NCI-H748 treated with DMSO at 0.1 percent for 48 hours (cell line): ENCODE results near the gene COL23A1.

ENCODE experiments used
- DNase-seq: peaks from one replicate; lab custom pipeline; 2025; lab: John Stamatoyannopoulos, UW

COL23A1 gene

DNA sequence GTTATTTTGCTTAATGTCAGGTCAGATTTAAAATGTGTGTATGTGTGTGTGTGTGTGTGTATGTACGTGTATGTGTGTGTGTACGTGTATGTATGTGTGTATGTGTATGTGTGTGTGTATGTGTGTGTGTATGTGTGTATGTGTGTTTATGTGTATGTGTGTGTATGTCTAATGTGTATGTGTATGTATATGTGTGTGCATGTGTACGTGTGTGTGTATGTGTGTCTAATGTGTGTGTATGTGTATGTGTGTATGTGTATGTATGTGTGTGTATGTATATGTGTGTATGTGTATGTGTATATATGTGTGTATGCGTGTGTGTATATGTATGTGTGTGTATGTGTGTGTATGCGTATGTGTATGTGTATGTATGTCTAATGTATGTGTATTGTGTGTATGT is 232.5 kb downstream of the COL23A1 start:
- DNase-seq = no peak

GRCh38 chr5:178357121-178357521 is 233.1 kb downstream of the COL23A1 start:
- no peak for DNase-seq

DNA sequence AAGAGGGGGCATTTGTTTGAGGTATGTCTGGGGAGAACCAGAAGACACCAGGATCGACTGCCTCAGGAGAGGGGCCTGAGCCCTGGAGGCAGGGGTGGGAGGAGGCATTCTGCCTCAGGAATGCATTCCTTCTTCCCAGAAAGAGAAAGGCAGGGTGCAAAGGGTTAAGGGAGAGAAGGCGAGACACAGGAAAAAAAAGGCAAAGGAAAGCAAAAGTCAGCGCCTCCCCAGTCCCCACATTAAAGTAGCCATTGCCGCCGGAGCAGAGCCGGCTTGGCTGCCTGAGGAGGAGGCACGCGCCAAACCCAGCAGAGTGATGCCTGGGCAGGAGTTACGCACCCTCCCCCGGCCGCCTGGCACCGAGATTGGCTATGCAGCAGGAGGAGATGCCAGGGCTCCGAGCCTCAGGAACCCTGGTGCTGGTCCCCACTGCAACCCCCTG is 233.7 kb downstream of the COL23A1 start:
- no peak for DNase-seq

GRCh38 chr5:178355671-178356070 is 234.5 kb downstream of the COL23A1 start:
- DNase-seq = no peak

DNA sequence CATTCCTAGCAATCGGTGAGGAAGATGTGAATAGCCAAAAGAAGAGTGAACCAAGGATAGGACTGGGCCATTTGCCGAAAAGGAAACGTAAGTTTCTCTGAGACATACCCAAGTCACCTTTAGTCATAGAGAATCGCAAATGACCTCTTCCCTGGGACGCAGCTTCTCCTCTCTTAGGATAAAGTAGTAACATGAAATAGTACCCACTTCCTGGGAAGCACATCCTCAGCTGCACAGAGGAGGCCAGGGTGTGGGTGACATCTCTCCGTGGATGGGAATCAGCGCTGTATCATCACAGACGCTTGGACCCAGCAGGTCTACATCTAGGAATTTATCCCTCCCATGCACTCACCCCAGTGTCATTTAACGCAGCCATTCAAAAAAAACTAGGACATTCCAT is 236.7 kb downstream of the COL23A1 start:
- DNase-seq = no peak

GRCh38 chr5:178352035-178352349 is 238.2 kb downstream of the COL23A1 start:
- DNase-seq = no peak

DNA sequence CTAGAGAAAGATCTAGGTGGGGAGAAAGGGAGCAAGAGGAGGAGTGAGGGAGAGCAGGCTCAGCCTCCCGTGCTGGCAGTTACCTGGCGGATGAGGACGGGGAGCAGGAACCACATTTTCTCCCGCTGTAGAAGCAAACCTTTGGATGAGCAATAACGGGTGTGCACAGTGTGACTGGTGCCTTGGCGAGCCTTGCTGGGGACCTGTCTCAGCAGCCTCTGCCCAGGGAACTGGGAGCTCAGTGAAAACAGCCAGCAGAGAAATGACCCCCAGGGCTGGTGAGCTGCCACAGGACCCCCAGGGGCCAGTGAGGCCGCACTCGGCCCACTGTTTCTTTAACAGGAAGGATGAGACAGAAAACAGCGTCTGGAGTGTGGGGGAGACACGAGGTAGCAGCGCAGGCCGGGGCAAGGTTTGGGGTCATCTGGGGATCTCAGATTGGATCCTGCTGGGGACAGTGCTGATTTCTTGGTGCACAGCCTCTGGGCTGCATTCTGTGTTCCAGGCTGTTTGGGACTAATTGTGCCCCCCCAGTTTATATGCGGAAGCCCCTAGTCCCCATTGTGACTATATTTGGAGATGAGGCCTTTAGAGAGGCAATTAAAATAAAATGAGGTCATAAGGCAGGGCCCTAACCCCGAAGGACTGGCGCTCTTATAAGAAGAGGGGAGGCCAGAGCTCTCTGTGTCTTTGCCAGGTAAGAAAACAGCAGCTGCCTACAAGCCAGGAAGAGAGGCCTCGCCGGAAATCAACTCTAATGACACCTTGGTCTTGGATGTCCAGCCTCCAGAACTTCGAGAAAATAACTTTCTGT is 238.8 kb downstream of the COL23A1 start:
- no peak for DNase-seq

DNA sequence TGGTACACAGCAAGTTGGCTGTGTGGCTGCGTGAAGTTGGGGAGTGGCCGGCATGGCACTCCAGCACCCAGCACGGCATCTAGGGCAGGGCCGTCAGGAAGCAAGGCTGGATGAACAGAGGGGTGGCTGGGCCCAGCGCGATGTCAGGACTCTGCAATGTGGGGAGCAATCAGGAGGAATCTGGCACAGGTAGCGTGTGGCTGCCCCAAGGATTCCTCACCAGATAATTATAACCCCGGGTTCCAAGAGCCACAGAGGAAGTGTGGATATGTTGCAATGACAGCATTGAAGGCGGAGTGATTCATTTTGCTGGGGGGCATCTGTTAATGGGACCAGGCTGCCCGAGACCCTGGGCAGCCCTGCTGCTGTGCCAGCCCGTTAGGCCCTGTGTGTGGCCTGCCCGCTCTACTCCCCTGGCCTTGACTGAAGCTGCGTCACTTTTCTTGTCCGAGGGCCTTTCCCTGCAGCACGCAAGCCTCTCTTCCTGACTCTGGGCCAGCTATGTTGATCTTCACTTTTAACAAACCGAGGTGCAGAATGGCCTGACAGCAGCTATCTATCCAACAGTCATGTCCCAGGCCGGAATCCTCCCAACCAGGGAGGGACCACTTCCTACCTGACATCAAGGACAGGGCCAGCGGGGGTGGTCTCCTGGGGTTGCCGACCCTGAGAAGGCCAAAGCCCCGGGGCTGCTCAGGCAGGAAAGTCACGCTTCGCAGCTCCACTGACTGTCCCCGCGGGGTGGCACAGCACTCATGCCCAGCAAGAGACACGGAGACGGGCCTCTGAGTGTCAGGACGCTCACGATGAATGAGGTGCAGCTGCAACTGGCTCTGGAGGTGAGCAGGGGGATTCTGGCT is 239.6 kb downstream of the COL23A1 start:
- no peak for DNase-seq

GRCh38 chr5:178349625-178350353 is 240.4 kb downstream of the COL23A1 start:
- no peak for DNase-seq

DNA sequence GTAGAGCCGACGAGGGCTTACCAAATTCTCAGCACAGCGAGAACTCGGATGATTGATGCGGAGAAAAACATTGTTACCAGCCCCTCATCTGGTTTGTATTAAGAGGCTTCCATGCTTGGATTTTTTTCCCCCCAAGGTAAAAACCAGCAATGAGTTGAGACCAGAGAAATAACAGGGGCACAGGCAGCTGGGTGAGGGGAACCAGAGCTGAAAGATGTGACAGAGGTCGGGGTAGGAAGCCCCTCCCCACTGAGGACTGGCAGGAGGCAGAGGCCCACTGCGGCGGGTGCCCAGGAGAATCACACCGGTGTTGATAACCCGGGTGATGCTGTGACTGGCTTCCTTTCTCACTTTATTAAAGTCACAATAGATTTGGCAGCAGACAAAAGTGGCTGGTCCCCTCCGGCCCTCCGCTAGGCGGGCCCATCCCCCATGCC is 241.1 kb downstream of the COL23A1 start:
- DNase-seq = no peak

DNA sequence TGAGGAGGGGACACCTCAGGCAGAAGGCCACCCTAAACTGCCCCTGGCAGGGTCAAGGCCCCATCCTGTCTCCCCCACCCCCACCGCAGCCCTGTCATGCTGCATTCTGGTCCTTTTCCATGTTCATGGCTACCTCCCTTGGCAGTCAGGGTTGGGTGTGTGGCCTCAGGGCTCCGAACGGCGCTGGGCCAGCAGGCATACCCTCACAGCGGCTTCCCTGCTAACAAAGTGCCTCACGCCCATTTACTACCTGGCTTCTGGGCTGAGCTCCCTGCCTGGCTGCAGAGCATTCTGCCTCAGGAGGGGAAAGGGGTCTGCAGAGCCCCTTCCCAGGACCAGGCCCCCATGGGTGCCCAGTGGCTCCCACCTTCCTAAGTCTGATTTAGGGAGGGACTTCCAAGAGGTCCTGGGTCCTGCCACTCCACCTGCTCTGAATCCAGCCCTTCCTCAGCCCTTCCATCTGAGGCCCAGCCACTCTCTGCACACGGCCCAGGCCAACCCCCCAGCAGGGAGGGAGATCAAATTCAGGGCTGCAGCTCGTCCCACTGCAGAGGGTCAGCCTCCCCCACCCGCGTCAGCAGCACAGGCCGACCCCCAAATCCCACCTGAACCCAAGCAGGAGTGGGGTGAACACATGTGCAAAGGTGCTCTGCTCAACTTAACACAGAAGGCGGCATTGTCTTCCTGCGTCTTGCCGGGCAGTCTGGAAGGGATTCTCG is 241.7 kb downstream of the COL23A1 start:
- no peak for DNase-seq

DNA sequence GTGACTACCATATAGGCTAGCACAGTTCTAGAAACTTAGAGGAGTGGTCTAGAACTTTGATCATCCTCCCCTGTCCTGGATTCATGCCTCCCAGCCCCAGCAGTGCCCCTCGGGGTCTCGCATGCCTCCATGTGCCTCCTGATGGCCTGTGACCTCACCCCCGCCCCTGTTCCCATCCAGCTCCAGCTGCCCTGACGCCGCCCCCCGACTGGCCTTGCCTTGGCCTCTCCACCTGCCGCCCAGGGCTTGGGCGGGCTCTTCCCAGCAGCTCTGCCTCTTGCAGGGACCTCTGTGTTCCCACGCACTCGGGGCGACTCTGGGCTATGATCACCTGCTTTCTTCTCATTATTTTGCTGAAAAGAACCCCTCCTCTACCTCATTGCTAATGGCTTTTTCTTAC is 242.2 kb downstream of the COL23A1 start:
- DNase-seq = no peak

GRCh38 chr5:178346607-178347334 is 243.4 kb downstream of the COL23A1 start:
- no peak for DNase-seq

- no peak for DNase-seq
Observed at GRCh38 chr5:178343306-178343705, 246.9 kb downstream of the COL23A1 start.

DNA sequence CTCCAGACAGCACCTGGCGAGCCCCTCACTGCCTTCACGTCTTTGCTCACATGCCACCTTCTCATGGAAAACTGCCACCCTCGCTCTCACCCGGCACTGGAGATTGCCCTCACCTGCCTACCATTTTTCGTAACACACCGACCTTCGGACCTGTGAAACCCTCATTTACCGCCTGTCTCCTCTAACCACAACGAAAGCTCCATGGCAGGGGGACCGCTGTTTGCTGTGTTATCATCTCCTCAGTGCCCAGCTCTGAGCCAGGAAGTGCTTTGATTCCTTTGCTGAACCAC is 248.4 kb downstream of the COL23A1 start:
- DNase-seq = no peak

DNA sequence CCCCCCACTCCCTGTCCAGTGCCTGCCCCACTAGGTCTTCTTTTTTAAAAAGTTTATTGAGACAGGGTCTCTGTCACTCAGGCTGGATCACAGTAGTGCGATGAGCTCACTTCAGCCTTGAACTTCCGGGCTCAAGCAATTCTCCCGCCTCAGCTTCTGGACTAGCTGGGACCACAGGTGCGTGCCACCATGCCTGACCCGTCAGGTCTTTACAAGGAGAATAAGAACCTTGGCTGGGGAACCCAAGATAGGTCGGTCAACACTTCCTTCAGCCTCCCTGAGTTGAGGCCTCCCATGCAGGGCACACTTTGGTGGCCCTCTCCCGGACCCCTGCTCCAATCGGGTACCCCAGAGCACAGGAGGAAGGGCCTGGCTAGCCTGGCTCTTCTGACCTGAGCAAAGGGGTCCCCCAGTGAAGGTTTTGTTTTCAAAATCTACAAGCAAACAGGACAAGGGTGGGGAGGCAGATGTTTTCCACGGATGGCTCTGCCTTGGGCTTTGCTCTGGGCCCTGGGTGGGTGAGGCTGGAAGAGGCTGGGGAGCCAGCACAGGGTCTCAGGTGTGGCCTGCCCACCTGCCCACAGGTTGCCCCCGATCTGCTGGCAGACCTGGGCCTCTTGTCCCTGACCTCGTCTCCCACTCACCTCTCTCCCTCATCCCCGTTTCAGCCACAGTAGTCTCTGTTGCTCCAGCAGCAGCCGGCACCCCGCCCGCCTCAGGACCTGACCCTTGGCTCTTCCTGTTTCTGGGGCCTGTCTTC is 248.9 kb downstream of the COL23A1 start:
- DNase-seq = no peak

- no peak for DNase-seq
Observed at GRCh38 chr5:178340637-178341036, 249.6 kb downstream of the COL23A1 start.

DNA sequence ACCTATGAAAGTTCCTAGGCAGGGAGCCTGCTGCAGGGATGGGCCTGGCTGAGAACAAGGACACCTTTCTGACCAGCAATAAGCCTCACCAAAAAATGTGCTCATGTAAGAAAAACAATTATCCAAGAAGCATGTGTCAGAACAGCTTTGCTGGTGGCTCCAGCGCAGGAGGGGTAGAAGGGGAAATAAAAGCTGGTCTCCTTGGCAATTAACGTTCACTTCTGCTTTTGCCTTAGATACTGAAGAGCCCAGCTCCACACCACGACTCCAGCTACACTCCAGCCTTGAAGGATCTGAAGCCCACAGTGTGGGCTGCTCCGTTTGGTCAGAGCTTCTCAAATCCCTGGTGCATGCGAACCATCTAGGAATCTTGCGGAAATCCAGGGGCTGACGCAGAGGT is 250.0 kb downstream of the COL23A1 start:
- DNase-seq = no peak

GRCh38 chr5:178339272-178339671 is 250.9 kb downstream of the COL23A1 start:
- DNase-seq = no peak

DNA sequence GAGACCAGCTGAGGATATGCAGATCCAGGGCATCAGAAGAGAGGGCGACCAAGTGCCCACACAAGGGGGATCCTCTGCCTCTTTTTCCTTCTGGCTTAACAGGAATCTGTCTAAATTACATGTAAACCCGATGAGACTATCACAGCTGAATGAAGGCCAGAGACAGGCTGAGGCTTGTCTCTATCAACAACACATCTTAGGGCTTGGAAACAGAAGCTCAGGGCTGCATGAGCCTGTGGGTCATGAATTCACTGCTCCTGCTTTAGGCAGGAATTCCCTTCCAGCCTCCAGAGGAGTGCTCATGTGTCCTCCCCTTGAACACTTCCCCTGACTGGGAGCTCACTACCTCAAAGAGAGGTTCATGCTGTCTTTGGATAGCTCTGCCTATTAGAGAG is 251.4 kb downstream of the COL23A1 start:
- DNase-seq = no peak
